Activated T-helper 17 cell treated with anti-CD3 and anti-CD28 coated beads, Interleukin-2, amount 50 U/mL, for 72 hours (primary cell): ENCODE results near the gene THBS3. TPM values are rescaled to one million over a fixed set of nuclear protein-coding genes. Genes with fewer than 3 reads are reported as not detected.
"Not testable (repeated sequence)": the region's sequence is repeated elsewhere in the genome, so short reads cannot be mapped to it uniquely, and the experiment has no call there.

Experiments used
- ATAC-seq: fragments of 150-1000 bp; cut with Tn5 transposase; replicated peaks from 2 replicates; pipeline ENCODE4 v1.10.0; 2021; ENCODE audit warnings: mild to moderate bottlenecking, moderate library complexity
- H3K27ac Mint-ChIP-seq: one replicate; pipeline ENCODE4 v1.8.0; 2022; ENCODE audit warnings: mixed read lengths
- H3K27me3 Mint-ChIP-seq: one replicate; pipeline ENCODE4 v1.8.0; 2022; ENCODE audit warnings: mixed read lengths
- H3K36me3 Mint-ChIP-seq: one replicate; pipeline ENCODE4 v1.8.0; 2022; ENCODE audit warnings: low read depth, mild to moderate bottlenecking, mixed read lengths
- H3K4me1 Mint-ChIP-seq: one replicate; pipeline ENCODE4 v1.8.0; 2022; ENCODE audit warnings: mixed read lengths
- H3K4me3 Mint-ChIP-seq: one replicate; pipeline ENCODE4 v1.8.0; 2022; ENCODE audit warnings: mild to moderate bottlenecking, mixed read lengths
- H3K9me3 Mint-ChIP-seq: one replicate; pipeline ENCODE4 v1.8.0; 2022; ENCODE audit warnings: mixed read lengths
- total RNA-seq, 2 donors: library from RNA; stranded (reverse); gene quantifications; one replicate each; pipeline ENCODE4 v1.2.3, GENCODE V29; 2022

Gene THBS3
- total RNA-seq, 2 donors from 2014 or later = 11.8 to 26.8 TPM

GRCh38 chr1:155193991-155194240, 13.8 kb downstream of the THBS3 start:
- peaks cover 16% of the 10 kb centered on the region for H3K4me1 Mint-ChIP-seq

GRCh38 chr1:155193275-155193990, 14.3 kb downstream of the THBS3 start:
- H3K4me3 Mint-ChIP-seq = peak overlapping the region; percentile 98
- peak overlapping the region; percentile 99 for H3K27ac Mint-ChIP-seq
- H3K4me1 Mint-ChIP-seq = peaks cover 16% of the 10 kb centered on the region
- H3K36me3 Mint-ChIP-seq = peaks cover 30% of the 10 kb centered on the region
- H3K9me3 Mint-ChIP-seq = no peaks in the 10 kb centered on the region
- no peaks in the 10 kb centered on the region for H3K27me3 Mint-ChIP-seq
- ATAC-seq = peak; percentile 69

More at GRCh38 chr1:155193991-155194240, 13.8 kb downstream of the THBS3 start:
- not testable (repeated sequence) for H3K27me3 Mint-ChIP-seq, ATAC-seq, H3K9me3 Mint-ChIP-seq
- Mint-ChIP-seq H3K4me3 (peak overlapping the region; percentile 98), H3K36me3 (peaks cover 30% of the 10 kb centered on the region), H3K27ac (peak overlapping the region; percentile 99)

GRCh38 chr1:155192346-155193274, 15.1 kb downstream of the THBS3 start:
- Mint-ChIP-seq H3K27me3 (no peaks in the 10 kb centered on the region), H3K4me3 (peak overlapping the region; percentile 98), H3K9me3 (no peaks in the 10 kb centered on the region), H3K4me1 (peaks cover 22% of the 10 kb centered on the region), H3K27ac (peak overlapping the region; percentile 99), H3K36me3 (peaks cover 30% of the 10 kb centered on the region)
- peak; percentile 7 for ATAC-seq

GRCh38 chr1:155191904-155192303, 15.8 kb downstream of the THBS3 start:
- H3K4me1 Mint-ChIP-seq = peaks cover 26% of the 10 kb centered on the region
- peak overlapping the region; percentile 99 for H3K27ac Mint-ChIP-seq
- no peak for ATAC-seq
- H3K27me3 Mint-ChIP-seq = no peaks in the 10 kb centered on the region
- peaks cover 26% of the 10 kb centered on the region for H3K36me3 Mint-ChIP-seq
- H3K9me3 Mint-ChIP-seq = no peaks in the 10 kb centered on the region
- peak overlapping the region; percentile 98 for H3K4me3 Mint-ChIP-seq

- peaks cover 16% of the 10 kb centered on the region for H3K36me3 Mint-ChIP-seq
- not testable (repeated sequence) for H3K4me3 Mint-ChIP-seq, H3K27me3 Mint-ChIP-seq
These were observed 17.8 kb downstream of the THBS3 start for GRCh38 chr1:155189926-155190325.

GRCh38 chr1:155188268-155188667, 19.4 kb downstream of the THBS3 start:
- Mint-ChIP-seq H3K9me3 (no peaks in the 10 kb centered on the region), H3K27ac (peak overlapping the region; percentile 88), H3K36me3 (peaks cover 5% of the 10 kb centered on the region), H3K4me3 (peak overlapping the region; percentile 22), H3K4me1 (peaks cover 25% of the 10 kb centered on the region), H3K27me3 (no peaks in the 10 kb centered on the region)
- ATAC-seq = no peak

More at GRCh38 chr1:155189926-155190325, 17.8 kb downstream of the THBS3 start:
- H3K9me3 Mint-ChIP-seq, H3K27ac Mint-ChIP-seq, ATAC-seq: not testable (repeated sequence)
- H3K4me1 Mint-ChIP-seq = peaks cover 27% of the 10 kb centered on the region

GRCh38 chr1:155187456-155187891, 20.2 kb downstream of the THBS3 start:
- H3K9me3 Mint-ChIP-seq = no peaks in the 10 kb centered on the region
- H3K27ac Mint-ChIP-seq = peak overlapping the region; percentile 16
- no peaks in the 10 kb centered on the region for H3K27me3 Mint-ChIP-seq

GRCh38 chr1:155186794-155187455, 20.8 kb downstream of the THBS3 start:
- H3K36me3 Mint-ChIP-seq = peaks cover 14% of the 10 kb centered on the region
- no peak overlapping the region for H3K4me3 Mint-ChIP-seq
- no peaks in the 10 kb centered on the region for H3K27me3 Mint-ChIP-seq
- H3K4me1 Mint-ChIP-seq = peaks cover 17% of the 10 kb centered on the region
- H3K9me3 Mint-ChIP-seq = no peaks in the 10 kb centered on the region
- no peak for ATAC-seq
- peak overlapping the region; percentile 16 for H3K27ac Mint-ChIP-seq

More at GRCh38 chr1:155187456-155187891, 20.2 kb downstream of the THBS3 start:
- Mint-ChIP-seq H3K4me3 (no peak overlapping the region), H3K36me3 (peaks cover 12% of the 10 kb centered on the region), H3K4me1 (peaks cover 23% of the 10 kb centered on the region)
- no peak for ATAC-seq

GRCh38 chr1:155186067-155186793, 21.5 kb downstream of the THBS3 start:
- H3K4me3 Mint-ChIP-seq = no peak overlapping the region
- H3K36me3 Mint-ChIP-seq = peaks cover 14% of the 10 kb centered on the region
- no peaks in the 10 kb centered on the region for H3K27me3 Mint-ChIP-seq
- peak; percentile 17 for ATAC-seq
- H3K9me3 Mint-ChIP-seq = no peaks in the 10 kb centered on the region
- no peak overlapping the region for H3K27ac Mint-ChIP-seq
- H3K4me1 Mint-ChIP-seq = peaks cover 16% of the 10 kb centered on the region

- Mint-ChIP-seq H3K36me3 (peaks cover 14% of the 10 kb centered on the region), H3K4me1 (peaks cover 16% of the 10 kb centered on the region), H3K27ac (peak overlapping the region; percentile 79), H3K9me3 (no peaks in the 10 kb centered on the region), H3K27me3 (no peaks in the 10 kb centered on the region), H3K4me3 (no peak overlapping the region)
- ATAC-seq = no peak
These were observed 22.0 kb downstream of the THBS3 start for GRCh38 chr1:155185783-155186066.

- ATAC-seq = no peak
- Mint-ChIP-seq H3K4me3 (no peak overlapping the region), H3K36me3 (peaks cover 15% of the 10 kb centered on the region), H3K27me3 (no peaks in the 10 kb centered on the region), H3K9me3 (no peaks in the 10 kb centered on the region), H3K4me1 (peaks cover 16% of the 10 kb centered on the region), H3K27ac (peak overlapping the region; percentile 79)
These were observed 22.6 kb downstream of the THBS3 start for GRCh38 chr1:155184835-155185782.

- H3K4me1 Mint-ChIP-seq = peaks cover 16% of the 10 kb centered on the region
- peak overlapping the region; percentile 79 for H3K27ac Mint-ChIP-seq
- peaks cover 22% of the 10 kb centered on the region for H3K36me3 Mint-ChIP-seq
- no peak for ATAC-seq
- H3K9me3 Mint-ChIP-seq = no peaks in the 10 kb centered on the region
- no peak overlapping the region for H3K4me3 Mint-ChIP-seq
- H3K27me3 Mint-ChIP-seq = no peaks in the 10 kb centered on the region
These were observed 23.3 kb downstream of the THBS3 start for GRCh38 chr1:155184351-155184811.

GRCh38 chr1:155183775-155184221, 23.9 kb downstream of the THBS3 start:
- H3K36me3 Mint-ChIP-seq = peaks cover 28% of the 10 kb centered on the region
- peaks cover 16% of the 10 kb centered on the region for H3K4me1 Mint-ChIP-seq
- H3K4me3 Mint-ChIP-seq = no peak overlapping the region
- no peaks in the 10 kb centered on the region for H3K27me3 Mint-ChIP-seq
- no peak for ATAC-seq
- no peaks in the 10 kb centered on the region for H3K9me3 Mint-ChIP-seq
- H3K27ac Mint-ChIP-seq = no peak overlapping the region
